GM12864 (cell line): Measurements from ENCODE around the gene QSOX2.

ENCODE experiments used
- DNase-seq: peaks from one replicate; pipeline ENCODE4 v3.0.0-alpha.2; 2011; ENCODE audit warnings: low read depth
- H3K4me3 ChIP-seq: 2 replicates; pipeline ENCODE4 v1.5.1; 2011; ENCODE audit warnings: mild to moderate bottlenecking, low read depth, low read length, control low read depth
- TF ChIP-seq, protein P1 (sequence below): IDR thresholded peaks from 2 replicates; pipeline ENCODE4 v1.5.1; 2011; ENCODE audit warnings: low read depth, mild to moderate bottlenecking, moderate library complexity, low read length, control low read depth, inconsistent platforms; ENCODE audit errors: missing control alignments

The QSOX2 gene

DNA sequence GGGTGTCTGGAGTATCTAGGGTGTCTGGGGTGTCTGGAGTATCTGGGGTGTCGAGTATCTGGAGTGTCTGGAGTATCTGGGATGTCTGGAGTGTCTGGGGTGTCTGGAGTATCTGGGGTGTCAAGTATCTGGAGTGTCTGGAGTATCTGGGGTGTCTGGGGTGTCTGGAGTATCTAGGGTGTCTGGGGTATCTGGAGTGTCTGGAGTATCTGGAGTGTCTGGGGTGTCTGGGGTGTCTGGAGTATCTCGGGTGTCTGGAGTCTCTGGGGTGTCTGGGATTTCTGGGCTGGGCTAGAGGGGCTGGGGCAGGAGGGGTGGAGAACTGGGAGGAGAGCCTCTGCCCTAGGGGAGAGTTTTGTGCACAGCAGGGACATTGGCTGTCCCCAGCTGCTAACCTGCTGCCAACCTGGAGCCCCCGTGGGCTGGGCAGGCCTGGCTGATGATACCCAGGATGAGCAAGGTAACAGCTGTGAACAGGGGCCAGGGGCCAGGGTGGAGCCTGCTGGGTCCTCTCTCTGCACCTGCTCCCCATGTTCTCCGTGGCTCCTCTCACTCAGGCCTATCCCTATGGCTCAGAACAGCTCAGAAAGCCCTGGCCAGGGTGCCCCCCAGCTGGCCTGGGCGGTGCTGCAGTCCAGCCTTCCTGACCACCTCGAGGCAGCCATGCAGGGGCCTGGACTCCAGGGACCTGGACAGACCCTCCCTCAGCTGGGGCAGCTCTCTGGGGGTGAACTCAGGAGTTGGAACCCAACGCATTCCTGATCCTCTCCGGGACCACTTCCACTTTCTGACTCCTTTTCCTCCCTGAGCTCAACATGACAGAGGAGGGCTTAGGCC is 70.6 kb downstream of the QSOX2 start:
- H3K4me3 ChIP-seq = no peak overlapping the region
- TF ChIP-seq, protein P1, sequence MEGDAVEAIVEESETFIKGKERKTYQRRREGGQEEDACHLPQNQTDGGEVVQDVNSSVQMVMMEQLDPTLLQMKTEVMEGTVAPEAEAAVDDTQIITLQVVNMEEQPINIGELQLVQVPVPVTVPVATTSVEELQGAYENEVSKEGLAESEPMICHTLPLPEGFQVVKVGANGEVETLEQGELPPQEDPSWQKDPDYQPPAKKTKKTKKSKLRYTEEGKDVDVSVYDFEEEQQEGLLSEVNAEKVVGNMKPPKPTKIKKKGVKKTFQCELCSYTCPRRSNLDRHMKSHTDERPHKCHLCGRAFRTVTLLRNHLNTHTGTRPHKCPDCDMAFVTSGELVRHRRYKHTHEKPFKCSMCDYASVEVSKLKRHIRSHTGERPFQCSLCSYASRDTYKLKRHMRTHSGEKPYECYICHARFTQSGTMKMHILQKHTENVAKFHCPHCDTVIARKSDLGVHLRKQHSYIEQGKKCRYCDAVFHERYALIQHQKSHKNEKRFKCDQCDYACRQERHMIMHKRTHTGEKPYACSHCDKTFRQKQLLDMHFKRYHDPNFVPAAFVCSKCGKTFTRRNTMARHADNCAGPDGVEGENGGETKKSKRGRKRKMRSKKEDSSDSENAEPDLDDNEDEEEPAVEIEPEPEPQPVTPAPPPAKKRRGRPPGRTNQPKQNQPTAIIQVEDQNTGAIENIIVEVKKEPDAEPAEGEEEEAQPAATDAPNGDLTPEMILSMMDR = no peak
- DNase-seq = no peak

DNA sequence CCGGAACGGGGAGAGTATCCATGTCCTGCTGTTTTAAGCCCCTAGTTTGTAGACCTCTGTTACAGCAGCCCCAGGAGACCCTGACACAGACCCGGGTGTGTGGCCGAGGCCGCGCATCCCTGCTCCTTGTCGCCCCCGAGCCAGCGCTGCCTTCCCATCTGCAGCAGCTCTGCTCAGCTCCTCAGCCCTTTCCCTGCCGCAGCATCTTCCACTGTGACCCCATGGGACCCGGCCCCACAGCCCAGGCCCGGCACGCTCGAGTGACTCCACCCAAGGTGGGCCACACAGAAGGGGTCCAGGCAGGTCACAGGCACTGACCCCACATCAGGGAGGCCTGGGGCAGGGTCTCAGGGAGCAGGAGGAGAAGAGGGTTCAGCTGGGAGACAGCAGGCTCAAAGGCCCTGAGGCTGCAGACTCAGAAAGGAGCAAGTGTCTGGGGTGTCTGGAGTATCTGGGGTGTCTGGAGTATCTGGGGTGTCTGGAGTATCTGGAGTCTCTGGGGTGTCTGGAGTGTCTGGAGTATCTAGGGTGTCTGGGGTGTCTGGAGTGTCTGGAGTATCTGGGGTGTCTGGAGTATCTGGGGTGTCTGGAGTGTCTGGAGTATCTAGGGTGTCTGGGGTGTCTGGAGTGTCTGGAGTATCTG is 71.8 kb downstream of the QSOX2 start:
- DNase-seq = no peak
- H3K4me3 ChIP-seq = no peak overlapping the region
- TF ChIP-seq, protein P1 = no peak

DNA sequence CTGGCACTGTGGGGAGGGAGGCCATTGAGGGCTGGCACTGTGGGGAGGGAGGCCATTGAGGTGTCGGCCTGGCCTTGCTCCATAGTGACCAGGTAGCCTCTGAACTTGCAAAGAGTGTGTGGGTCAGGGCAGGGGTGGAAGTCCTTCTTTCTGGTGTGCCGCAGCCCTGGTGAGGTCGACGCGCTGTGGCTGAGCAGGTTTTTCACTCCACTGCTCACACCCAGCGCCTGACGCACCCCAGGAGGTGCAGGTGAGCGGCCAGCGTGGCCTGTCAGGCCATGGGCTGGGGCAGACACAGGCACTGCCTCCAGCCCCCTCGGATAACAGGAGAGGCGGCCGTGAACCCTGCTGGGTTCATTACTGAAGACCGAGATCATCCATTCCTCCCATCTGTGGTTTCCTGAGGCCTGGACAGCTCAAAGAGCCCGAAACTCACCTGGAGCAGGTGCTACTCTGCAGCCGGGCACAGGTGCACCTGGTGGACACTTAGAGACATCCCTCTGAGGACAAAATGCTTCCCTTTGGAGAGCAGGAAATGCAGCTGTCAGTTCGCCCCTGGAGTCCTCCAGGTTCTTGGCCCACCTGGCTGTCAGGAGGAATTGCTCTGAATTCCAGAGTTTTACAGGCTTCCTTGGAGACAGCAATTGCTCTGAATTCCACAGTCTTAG is 73.1 kb downstream of the QSOX2 start:
- DNase-seq = no peak
- H3K4me3 ChIP-seq = no peak overlapping the region
- TF ChIP-seq, protein P1 = no peak

DNA sequence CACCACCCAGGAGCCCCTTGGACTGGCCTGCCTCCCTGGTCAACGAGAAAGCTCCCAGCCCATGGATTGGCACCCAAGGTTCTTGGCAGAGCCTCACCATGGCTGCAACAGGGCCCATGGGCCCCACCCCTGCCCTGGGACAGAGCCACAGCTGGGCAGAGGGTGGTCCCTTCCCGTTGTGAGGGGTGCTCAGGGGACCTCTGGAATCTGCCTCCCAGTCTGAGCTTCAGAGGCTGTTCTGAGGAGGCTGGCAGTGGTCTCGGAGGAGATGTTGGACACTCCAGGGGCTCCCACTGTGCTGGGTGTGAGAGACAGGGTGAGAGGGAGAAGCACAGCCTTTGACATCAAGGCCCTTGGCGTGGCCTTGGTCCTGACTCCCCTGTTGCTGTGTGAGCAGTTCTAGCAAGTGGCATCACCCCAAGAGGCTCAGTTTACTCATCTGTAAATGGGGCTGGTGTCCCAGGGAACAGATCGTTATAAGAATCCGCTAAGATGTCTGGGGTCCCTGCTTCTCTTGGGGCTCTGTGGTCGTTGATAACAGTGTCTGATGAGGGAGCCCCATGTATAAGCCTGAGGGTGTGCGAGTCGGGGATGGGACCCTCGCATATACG is 73.7 kb downstream of the QSOX2 start:
- no peak overlapping the region for H3K4me3 ChIP-seq
- DNase-seq = no peak
- TF ChIP-seq, protein P1 = no peak

DNA sequence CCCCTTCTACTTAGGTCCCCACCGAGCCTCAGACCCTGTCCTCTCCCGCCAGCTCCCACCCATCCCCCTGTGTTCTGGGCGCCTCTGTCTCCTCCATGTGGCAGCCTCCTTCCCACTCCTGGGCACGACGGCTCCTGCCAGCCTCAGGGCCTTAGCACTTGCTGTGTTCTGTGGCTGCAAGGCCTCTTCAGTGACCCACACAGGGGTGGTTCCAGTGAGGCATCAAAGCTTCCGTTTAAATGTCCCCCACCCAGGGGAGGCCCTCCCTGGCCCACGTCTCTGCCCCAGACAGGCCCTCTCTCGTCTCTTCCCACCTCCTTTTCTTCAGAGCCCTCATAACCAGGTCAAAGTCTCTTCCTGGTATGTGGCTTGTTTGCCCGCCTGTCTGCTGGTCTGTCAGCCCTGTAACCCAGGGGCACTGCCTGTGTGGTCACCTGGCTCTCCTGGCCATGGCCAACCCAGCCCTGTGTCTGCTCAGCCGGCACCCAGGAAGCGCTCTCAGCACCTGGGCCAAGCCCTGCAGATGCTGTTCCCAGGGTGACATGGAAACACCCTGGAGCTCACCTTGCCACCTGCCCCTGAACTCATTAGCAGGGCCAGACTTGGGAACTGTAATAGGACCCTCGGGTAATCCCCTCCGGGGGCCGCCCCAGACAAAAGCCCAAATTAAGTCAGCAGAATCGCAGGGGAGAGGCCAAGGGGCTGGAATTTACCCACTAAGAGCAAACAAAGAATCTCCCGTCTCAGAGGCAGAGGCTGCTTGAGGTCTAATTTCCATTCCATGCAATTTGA is 74.4 kb downstream of the QSOX2 start:
- no peak for DNase-seq
- TF ChIP-seq, protein P1 = no peak
- no peak overlapping the region for H3K4me3 ChIP-seq
